Measurements from ENCODE around the gene IRF2BP1. TPM values are rescaled to one million over a fixed set of nuclear protein-coding genes. Genes with fewer than 3 reads are reported as not detected.

IRF2BP1 gene
- total RNA-seq, 2 donors from 2014 or later = 25.0 to 25.5 TPM

DNA sequence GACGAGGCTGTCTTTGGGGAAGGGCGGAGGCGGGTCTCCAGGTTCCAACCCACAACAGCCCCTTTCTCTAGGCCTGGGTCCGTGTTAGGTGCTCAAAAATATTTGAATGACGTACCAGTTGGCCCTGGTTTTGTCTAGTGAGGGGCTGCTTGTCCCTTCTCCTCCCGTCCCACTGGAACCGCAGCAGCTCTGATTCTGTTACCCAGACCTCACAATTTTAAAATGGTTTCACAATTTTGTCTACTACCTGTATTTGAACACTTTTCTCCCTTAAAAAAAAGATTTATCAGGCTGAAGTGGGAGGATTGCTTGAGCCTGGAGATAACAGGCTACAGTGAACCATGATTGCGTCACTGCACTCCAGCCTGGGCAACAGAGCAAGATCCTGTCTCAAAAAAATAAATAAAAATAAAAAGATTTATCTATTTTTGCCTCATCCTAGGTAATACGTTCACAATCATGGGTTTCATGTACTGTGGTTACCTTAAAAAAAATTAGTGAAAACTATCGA, 1.3 kb upstream of the IRF2BP1 start:
- peak overlapping the region; percentile 93 for H3K4me3 ChIP-seq
- no peaks in the 10 kb centered on the region for H3K27me3 ChIP-seq (replicated peaks; ENCODE audit: insufficient read depth)
- TF ChIP-seq, protein P1, sequence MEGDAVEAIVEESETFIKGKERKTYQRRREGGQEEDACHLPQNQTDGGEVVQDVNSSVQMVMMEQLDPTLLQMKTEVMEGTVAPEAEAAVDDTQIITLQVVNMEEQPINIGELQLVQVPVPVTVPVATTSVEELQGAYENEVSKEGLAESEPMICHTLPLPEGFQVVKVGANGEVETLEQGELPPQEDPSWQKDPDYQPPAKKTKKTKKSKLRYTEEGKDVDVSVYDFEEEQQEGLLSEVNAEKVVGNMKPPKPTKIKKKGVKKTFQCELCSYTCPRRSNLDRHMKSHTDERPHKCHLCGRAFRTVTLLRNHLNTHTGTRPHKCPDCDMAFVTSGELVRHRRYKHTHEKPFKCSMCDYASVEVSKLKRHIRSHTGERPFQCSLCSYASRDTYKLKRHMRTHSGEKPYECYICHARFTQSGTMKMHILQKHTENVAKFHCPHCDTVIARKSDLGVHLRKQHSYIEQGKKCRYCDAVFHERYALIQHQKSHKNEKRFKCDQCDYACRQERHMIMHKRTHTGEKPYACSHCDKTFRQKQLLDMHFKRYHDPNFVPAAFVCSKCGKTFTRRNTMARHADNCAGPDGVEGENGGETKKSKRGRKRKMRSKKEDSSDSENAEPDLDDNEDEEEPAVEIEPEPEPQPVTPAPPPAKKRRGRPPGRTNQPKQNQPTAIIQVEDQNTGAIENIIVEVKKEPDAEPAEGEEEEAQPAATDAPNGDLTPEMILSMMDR (IDR thresholded peaks at IDR 0.05) = no peak
- peaks cover 10% of the 10 kb centered on the region for H3K36me3 ChIP-seq
- H3K4me1 ChIP-seq (ENCODE audit: control insufficient read depth in 1 of 2, low read depth in 2 of 2) = peaks cover 27 to 37% of the 10 kb centered on the region in 2 donors
- ATAC-seq (ENCODE audit: insufficient number of reproducible peaks, low FRiP score, low read depth) = no peak
- peak overlapping the region; percentile 83 to 85 for H3K27ac ChIP-seq
- DNase-seq (ENCODE audit: low spot score) = no peak
- no peaks in the 10 kb centered on the region for H3K9me3 ChIP-seq

DNA sequence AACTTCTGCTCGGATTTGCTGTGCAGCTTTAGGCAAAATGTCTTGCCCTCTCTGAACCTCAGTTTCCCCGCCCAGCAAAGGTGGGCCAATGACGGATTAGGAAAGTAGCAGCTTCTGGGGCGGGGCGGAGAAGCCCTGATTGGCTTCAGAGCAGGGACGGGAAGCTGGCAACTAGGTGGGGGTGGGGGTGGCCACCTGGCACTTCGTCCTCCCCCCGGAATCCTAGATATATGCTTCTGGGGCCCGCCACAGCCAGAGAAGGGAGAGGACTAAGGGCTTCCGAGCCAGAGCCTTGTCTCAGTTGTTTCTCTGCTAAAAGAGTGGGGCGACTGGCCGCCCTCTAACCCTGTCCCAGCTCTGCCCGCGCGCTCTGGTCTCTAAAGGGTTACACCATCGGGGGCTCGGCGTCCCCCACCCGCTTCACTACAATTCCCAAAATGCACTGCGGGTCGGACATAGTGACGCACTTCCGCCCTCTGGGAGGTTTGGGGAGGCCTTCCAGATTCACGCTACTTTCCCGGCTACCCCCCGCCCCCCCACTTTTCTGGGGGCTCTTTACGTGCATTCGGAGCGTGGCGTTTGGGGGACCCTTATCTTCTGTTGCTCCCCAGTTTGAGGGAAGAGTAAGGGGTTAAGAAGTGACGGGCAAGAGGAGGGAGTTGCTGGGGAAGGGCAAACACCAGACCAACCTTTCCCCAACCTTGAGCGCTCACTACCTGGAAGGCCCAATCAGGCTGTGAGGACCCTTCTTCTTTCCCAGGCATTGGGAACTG, 672 bp upstream of the IRF2BP1 start:
- Histone ChIP-seq H3K4me1 (ENCODE audit: control insufficient read depth in 1 of 2, low read depth in 2 of 2) (peaks cover 27 to 37% of the 10 kb centered on the region in 2 donors), H3K4me3 (peak overlapping the region; percentile 93), H3K9me3 (no peaks in the 10 kb centered on the region), H3K36me3 (peaks cover 10% of the 10 kb centered on the region), H3K27ac (peak overlapping the region; percentile 83 to 85), H3K27me3 (replicated peaks; ENCODE audit: insufficient read depth) (no peaks in the 10 kb centered on the region)
- ATAC-seq (ENCODE audit: insufficient number of reproducible peaks, low FRiP score, low read depth) (peak; percentile 58), DNase-seq (ENCODE audit: low spot score) (peak; percentile 73)
- TF ChIP-seq, protein P1 (IDR thresholded peaks at IDR 0.05) = no peak

DNA sequence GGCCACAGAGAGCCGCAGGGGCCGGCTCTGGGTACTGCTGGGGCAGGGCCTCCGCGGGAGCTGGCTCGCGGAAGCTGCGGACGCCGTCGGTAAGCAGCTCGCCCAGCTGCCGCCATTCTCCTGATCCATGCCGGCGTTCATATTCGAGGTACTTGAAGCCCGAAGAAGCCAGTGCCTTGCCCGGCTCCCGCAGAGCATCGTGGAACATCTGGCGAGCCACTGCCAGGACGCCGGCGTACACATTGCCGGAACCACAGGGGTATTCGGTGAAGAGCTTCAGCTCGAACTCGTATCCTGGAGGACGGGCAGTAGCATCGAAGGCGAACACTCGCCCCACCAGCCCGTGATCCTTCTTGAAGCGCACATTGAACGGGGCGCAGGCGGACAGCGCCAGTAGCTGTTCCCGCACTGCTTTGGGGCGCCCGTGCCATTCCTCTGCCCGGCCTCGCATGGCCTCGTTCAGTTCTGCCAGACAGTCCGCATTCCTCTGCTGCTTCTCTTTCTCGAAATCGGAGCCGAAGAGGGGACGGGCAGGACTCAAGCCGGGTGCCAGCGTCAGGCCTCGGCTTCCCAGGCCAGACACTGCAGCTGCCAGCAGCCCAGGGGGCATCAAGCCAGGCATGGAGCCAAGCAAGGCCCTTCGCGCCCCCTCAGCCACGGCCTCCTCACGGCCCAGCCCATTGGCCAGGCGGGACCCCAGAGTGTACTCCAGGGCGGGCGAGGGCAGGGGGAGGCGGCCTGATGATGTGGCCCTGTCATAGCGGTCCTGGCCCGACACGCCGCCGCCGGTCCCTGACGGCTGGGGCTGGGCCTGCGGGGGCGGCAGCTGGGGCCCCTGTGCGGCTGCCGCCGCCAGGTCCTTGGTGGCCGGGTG, 1.0 kb downstream of the IRF2BP1 start:
- ATAC-seq (ENCODE audit: insufficient number of reproducible peaks, low FRiP score, low read depth) (no peak), DNase-seq (ENCODE audit: low spot score) (no peak)
- TF ChIP-seq, protein P1 (IDR thresholded peaks at IDR 0.05) = no peak
- no peaks in the 10 kb centered on the region for H3K9me3 ChIP-seq
- peaks cover 10% of the 10 kb centered on the region for H3K36me3 ChIP-seq
- H3K27ac ChIP-seq = peak overlapping the region; percentile 83 to 85
- no peaks in the 10 kb centered on the region for H3K27me3 ChIP-seq (replicated peaks; ENCODE audit: insufficient read depth)
- H3K4me3 ChIP-seq = peak overlapping the region; percentile 93
- peaks cover 27 to 37% of the 10 kb centered on the region in 2 donors for H3K4me1 ChIP-seq (ENCODE audit: control insufficient read depth in 1 of 2, low read depth in 2 of 2)

DNA sequence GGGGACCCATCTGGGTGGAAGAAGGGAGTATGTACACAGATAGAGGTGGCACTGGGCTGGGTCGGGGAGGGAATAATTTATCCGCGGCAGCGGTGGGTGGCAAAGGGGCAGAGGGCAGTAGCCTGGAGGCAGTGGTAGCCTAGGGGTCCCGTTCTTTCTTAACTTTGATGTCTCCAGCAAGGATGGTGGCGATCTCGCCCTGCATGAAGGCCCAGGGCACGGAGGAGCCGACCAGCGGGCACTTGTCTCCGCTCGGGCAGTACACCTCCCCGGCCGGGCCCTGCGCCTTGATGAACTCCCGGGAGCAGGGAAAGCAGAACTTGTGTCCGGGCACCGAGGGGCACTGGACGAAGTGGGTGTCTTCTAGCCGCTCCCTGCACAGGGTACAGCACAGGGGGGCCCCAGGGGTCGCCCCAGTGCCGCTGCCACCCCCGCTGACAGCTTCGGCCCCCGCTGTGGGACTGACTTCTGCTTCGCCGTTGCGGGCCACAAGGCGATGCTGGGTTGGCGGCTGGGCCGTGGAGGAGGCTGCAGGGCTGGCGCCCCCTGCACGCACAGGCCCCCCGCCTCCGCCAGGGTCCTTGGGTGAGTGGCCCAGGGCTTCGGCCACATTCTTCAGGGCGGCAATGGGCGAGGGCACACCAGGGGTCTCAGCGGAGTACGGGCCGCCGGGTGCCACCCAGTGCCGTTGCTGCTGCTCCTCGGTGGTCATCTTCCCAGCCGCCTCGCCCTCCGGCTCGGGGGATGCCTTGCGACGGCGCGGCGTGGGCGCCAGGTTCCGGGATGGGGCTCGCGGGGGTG, 1.9 kb downstream of the IRF2BP1 start:
- H3K9me3 ChIP-seq = no peaks in the 10 kb centered on the region
- DNase-seq (ENCODE audit: low spot score) (no peak), ATAC-seq (ENCODE audit: insufficient number of reproducible peaks, low FRiP score, low read depth) (no peak)
- H3K27ac ChIP-seq = no peak overlapping the region
- H3K36me3 ChIP-seq = peaks cover 10% of the 10 kb centered on the region
- peak overlapping the region; percentile 93 for H3K4me3 ChIP-seq
- H3K4me1 ChIP-seq (ENCODE audit: control insufficient read depth in 1 of 2, low read depth in 2 of 2) = peaks cover 27 to 37% of the 10 kb centered on the region in 2 donors
- TF ChIP-seq, protein P1 (IDR thresholded peaks at IDR 0.05) = no peak
- no peaks in the 10 kb centered on the region for H3K27me3 ChIP-seq (replicated peaks; ENCODE audit: insufficient read depth)
